Measurements from ENCODE around the gene WDR53.
"Not testable (repeated sequence)": the region's sequence is repeated elsewhere in the genome, so short reads cannot be mapped to it uniquely, and the experiment has no call there.

WDR53 gene

GRCh38 chr3:196568246-196569002 lies at the start of gene WDR53, which contains the start of gene FBXO45:
TSS of gene WDR53 (minus strand) at chr3:196568554. CDS start at chr3:196561475, 7,079 bp downstream.
TSS of gene FBXO45 (plus strand) at chr3:196568660. CDS start at chr3:196568985, 325 bp downstream.
- DNase-seq = peak; percentile 96

- DNase-seq = no peak
These were observed 48.9 kb upstream of the WDR53 start for GRCh38 chr3:196617256-196617655.

GRCh38 chr3:196615234-196615633 lies 46.9 kb upstream of the WDR53 start:
- DNase-seq = not testable (repeated sequence)

GRCh38 chr3:196611761-196612483 lies 43.6 kb upstream of the WDR53 start:
- no peak for DNase-seq

GRCh38 chr3:196609805-196610515 lies 41.6 kb upstream of the WDR53 start:
- DNase-seq = no peak

- DNase-seq = peak; percentile 76
These were observed 41.0 kb upstream of the WDR53 start for GRCh38 chr3:196609343-196609775.

- DNase-seq = no peak
These were observed 40.3 kb upstream of the WDR53 start for GRCh38 chr3:196608693-196609092.

GRCh38 chr3:196604548-196604947 lies 36.2 kb upstream of the WDR53 start:
- DNase-seq = peak; percentile 15

GRCh38 chr3:196603683-196604082 lies 35.3 kb upstream of the WDR53 start:
- no peak for DNase-seq

- no peak for DNase-seq
These were observed 34.3 kb upstream of the WDR53 start for GRCh38 chr3:196602673-196603072.

- no peak for DNase-seq
These were observed 32.0 kb upstream of the WDR53 start for GRCh38 chr3:196600359-196600758.

- no peak for DNase-seq
These were observed 31.4 kb upstream of the WDR53 start for GRCh38 chr3:196599734-196600128.

- not testable (repeated sequence) for DNase-seq
These were observed 29.8 kb upstream of the WDR53 start for GRCh38 chr3:196597971-196598733.

GRCh38 chr3:196596355-196596754 lies 28.0 kb upstream of the WDR53 start:
- DNase-seq = no peak

- no peak for DNase-seq
These were observed 21.9 kb upstream of the WDR53 start for GRCh38 chr3:196590279-196590678.

GRCh38 chr3:196585044-196585757 lies 16.8 kb upstream of the WDR53 start:
- DNase-seq = no peak

GRCh38 chr3:196572389-196572788 lies 4.0 kb upstream of the WDR53 start:
- no peak for DNase-seq

GRCh38 chr3:196570332-196570731 lies 2.0 kb upstream of the WDR53 start:
- DNase-seq = not testable (repeated sequence)

GRCh38 chr3:196569003-196569516 lies 706 bp upstream of the WDR53 start:
- peak; percentile 37 for DNase-seq

- DNase-seq = peak; percentile 22
These were observed 4.6 kb downstream of the WDR53 start for GRCh38 chr3:196563721-196564225.

GRCh38 chr3:196559826-196560225 lies 8.5 kb downstream of the WDR53 start:
- no peak for DNase-seq

Measured in HCEC 1CT (cell line).